HG03521 (cell line): ENCODE results near the gene SLC19A2.

Experiments
- ATAC-seq: cut with Tn5 transposase; IDR thresholded peaks from one replicate; pipeline ENCODE4 v1.9.1; 2021; ENCODE audit warnings: mild to moderate bottlenecking, moderate library complexity; ENCODE audit not compliant: unreplicated experiment

Gene SLC19A2

GRCh38 chr1:169478094-169478672 is 7.6 kb downstream of the SLC19A2 start:
- no peak for ATAC-seq

DNA sequence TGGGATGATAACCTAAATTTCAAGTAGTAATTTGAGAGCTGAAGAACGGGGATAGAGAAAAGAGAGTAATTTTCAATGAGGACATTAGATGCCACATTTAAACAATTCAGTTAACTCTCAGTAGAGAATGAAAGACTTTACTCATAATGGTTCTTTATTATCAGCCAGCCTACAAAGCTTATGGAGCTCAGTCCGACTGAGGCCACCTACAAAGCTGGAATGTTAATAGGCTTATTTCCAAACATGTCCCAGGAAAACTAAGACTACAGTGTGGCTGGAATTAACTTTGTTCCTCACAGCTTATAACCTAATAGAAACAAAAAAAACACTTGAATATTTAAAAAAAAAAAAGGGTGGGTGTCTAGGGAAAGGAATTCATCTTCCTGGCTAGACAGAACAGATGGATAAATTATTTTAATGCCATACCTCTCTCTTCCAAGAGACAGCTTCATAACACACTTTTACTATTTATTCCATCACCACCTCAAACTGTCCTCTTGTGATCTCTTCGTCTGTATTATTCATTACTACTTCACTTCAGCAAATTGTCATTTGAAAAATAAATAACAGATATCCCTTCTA is 9.8 kb downstream of the SLC19A2 start:
- no peak for ATAC-seq

- no peak for ATAC-seq
These were observed 11.3 kb downstream of the SLC19A2 start for GRCh38 chr1:169474302-169474995.

GRCh38 chr1:169473347-169473746 is 12.4 kb downstream of the SLC19A2 start:
- no peak for ATAC-seq

- ATAC-seq = no peak
These were observed 13.0 kb downstream of the SLC19A2 start for GRCh38 chr1:169472738-169473137.

GRCh38 chr1:169468982-169469381 is 16.8 kb downstream of the SLC19A2 start:
- no peak for ATAC-seq

DNA sequence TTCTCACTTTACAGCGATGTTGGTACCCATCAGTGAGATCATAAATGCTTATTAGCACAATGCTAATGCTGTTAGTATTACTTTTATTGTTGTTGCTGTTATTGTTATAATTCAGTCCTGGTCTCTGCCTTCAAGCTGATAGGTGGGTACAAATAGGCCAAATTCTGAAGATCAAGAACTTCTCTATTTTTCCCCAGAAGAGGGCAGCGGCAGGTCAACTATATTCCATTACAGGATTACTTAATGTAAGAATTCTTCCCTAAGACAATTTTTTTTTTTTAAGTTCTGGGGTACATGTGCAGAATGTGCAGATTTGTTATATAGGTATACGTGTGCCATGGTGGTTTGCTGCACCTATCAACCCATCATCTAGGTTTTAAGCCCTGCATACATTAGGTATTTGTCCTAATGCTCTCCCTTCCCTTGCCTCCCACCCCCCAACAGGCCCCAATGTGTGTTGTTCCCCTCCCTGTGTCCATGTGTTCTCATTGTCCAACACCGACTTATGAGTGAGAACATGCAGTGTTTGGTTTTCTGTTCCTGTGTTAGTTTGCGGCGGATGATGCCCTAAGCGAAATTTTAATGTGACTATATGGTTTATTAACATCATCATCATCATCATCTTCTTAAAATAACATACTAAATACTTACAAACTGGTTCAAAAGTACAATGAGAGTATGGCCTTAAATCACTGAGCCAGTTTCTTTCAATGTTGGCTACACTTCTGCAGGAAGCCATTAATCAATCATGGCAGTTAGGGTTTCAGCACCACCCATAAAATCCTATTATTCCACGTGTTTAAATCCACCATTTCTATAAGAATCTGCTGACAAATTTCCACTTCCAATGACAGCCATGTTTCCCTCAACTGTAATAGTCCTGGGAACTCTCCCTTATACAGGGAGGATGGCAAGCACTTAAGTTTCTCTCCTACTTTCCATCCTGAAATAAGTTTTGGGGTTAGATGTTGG is 19.2 kb downstream of the SLC19A2 start:
- no peak for ATAC-seq

DNA sequence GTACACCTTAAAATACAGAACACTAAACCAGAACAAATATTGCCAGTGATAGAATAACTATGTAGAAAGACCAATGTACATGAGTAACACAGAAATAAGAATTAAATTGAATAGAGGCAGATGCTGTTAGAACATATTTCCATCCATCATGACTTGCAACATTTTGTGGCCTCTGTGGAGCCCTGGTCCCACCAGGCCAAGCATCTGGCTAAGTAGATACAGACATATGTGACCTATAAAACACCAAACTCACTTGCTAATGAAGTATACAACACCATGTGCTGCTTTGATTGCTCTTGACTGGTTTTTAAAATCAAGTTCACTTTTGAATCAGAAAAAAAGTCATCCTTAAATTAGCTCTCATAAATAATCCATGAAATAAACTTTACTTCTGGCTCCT is 20.5 kb downstream of the SLC19A2 start:
- no peak for ATAC-seq

- no peak for ATAC-seq
These were observed 23.4 kb downstream of the SLC19A2 start for GRCh38 chr1:169462385-169462784.

DNA sequence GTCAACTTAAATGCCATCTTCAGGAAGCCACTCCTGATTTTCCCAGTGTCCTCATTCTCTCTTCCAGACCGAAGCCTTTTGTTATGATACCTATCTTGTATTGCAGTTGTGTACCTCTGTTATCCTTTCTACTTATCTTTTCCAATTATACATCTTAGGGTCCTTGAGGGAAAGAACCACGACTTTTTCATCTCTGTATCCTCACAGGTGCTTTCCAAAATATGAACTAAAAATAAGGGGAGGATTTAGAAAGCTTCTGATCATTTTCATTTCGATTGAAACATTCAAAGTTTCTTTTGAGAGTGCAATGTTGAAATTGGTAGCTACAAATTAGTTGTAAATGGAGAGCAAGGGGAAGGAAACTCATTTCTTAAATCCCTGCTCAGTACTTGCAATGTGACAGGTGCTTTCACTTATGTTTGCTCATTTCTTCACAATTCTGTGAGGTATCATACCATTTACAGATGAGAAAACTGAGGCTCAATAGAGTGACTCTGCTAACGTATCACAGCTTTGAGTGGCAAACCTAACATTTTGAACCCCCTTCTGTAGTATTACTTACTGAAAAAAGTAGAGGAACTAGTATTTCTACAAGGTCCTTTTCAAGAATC is 24.2 kb downstream of the SLC19A2 start:
- no peak for ATAC-seq

DNA sequence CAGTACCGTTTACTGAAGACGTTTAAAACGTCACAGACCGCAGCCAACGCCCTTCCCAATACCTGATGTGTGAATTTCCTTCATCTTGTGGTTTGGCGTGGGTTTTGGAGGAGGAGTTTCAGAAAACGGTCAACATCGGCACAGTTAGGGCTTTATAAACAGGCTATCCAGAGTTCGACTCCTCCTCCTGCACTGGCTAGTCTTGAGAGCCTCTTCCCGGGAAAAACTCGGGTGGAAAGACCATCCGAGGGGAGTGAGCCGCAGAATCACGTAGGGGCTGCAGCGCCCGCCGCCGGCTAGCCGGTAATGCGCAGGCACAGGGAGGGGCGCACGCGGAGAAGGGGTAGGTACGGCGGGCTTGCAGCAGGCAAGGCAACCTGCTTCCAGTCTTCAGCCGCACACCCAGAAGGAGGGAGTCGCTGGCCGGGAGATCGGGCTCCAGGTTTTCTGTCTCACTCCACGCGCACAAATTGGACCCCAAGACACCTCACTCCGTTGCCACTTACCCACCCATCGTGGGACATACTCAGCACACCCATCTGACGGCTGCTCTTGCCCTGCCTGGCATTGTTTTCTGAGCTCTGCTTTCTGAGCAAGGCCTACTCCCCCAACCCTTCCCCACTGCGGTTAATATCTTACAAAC is 25.4 kb downstream of the SLC19A2 start:
- no peak for ATAC-seq

GRCh38 chr1:169457443-169457842 is 28.3 kb downstream of the SLC19A2 start:
- ATAC-seq = no peak

DNA sequence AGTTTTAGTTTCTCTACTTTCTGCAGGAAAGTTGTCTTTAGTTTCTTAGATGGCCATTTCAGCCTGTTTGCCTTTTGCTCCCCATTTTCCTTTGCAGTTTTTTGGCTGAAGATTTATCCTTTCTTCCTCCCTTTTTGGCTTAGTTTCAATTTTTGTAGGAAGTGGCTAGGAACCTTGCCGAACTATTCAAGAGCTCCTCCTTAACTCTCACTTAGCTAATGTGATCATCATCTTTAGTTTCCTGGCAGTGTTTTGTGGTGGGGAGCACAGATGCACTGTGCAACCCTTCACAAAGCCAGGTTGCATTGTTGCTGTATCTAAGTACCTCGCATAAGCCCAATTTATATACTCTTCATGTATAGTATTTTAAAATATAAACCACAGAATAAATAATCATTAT is 29.7 kb downstream of the SLC19A2 start:
- ATAC-seq = no peak

- ATAC-seq = no peak
These were observed 32.8 kb downstream of the SLC19A2 start for GRCh38 chr1:169452921-169453320.

GRCh38 chr1:169451218-169451824 is 34.4 kb downstream of the SLC19A2 start:
- ATAC-seq = no peak

DNA sequence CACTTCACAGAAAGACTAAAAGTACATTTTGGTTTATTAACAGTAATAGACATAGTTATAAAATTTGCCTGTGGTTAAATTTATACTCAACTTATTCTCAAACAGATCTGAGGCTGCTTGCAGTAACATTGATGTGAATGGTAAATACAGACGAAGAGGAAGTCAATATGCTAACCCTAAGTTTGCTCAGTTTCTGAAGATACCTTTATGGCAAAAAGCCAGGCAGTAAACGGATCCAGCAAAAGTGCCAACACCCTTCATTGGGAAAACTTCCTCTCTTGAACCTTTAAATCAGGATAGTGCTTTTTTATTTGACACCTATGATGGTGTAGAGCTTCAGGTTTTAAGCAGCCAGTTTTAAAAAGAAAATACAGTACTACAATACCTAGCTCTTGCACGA is 41.8 kb downstream of the SLC19A2 start:
- ATAC-seq = no peak

- peak; percentile 85 for ATAC-seq
These were observed 58.6 kb downstream of the SLC19A2 start, which contains the start of gene CCDC181 for GRCh38 chr1:169427081-169427641. Gene CCDC181, minus strand, starts transcription at chr1:169427474. Its CDS starts 2,547 bp downstream, at chr1:169424927.

DNA sequence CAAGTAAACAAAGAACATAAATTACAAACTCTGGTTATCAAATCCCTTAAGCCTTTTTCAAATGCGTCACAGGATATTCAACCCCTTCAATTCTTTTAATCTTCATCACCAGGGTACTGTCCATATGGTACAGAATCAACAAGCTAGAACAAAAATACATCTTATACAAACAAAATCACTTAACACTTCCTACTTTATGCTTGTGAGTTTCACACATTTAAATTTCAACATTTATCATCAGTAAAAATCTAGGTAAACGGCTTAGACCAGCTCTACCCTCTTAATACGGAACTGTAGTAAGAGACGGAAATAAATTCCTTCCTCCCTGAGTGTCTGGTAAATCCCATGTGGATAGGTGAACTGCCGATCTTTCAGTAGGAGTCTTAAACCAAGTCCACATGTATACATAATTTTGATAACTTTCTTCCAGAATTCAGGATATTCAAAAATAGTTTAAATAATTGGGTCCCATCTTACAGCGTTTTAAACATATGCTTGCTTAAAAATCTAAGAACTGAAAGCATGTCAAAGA is 59.5 kb downstream of the SLC19A2 start:
- no peak for ATAC-seq

DNA sequence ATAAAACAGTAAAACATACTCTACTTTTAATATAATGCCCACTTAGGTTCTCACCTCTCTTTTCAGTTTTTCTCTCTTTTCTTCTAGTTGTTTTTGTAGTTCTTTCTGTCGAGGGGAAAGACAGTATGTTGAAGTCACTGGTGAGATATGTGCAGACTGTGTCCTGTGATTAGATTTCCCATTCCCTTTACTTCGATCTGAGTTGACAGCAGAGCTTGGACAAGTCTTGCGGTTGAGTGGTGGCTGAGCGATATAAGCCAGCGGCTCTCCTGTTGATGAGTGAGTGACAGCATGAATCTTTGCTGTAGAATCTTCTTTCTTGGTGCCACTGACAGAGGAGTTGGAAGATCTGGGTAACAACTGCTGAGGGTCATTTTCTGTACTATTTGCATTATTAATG is 64.4 kb downstream of the SLC19A2 start:
- no peak for ATAC-seq
